HepG2 (cell line): ENCODE measurements around the gene HOXA11. TPM values are rescaled to one million over a fixed set of nuclear protein-coding genes. Genes with fewer than 3 reads are reported as not detected.

Experiments used
- ATAC-seq: fragments of 200-7000 bp; cut with Tn5 transposase; 3 replicates; pipeline ENCODE4 v1.9.1; 2020; ENCODE audit warnings: mild to moderate bottlenecking, moderate library complexity
- BruUV-seq: library from RNA; stranded (reverse); fragments of 400-500 nt; replicated peaks from 2 replicates; lab custom pipeline; 2021; lab: Mats Ljungman, UMichigan
- CTCF ChIA-PET: fragments of 300-600 bp; formaldehyde crosslinking; extraction: SDS; loops from one replicate; lab custom pipeline; 2021; ENCODE audit warnings: low total read pairs, inconsistent platforms, low intra/inter-chr PET ratio; lab: Yijun Ruan, JAX
- POLR2A ChIA-PET: fragments of 350-600 bp; sonication (Branson Sonifier 250); formaldehyde crosslinking; loops from one replicate; lab custom pipeline; 2020; ENCODE audit warnings: antibody characterized with exemption, inconsistent platforms; lab: Yijun Ruan, JAX
- DNase-seq: peaks from one replicate; pipeline ENCODE4 v3.0.0-alpha.2; 2015; ENCODE audit warnings: low spot score
- FAIRE-seq: peaks from 3 replicates; lab custom pipeline; 2011; peaks lifted over from hg19 to GRCh38; lab: Jason Lieb, UNC
- H2AFZ ChIP-seq: one replicate; pipeline ENCODE4 v1.6.1; 2011; ENCODE audit warnings: low read length, inconsistent platforms
- H3K27ac ChIP-seq: fragments of 300-600 bp; 3 replicates; pipeline ENCODE4 v1.8.0; 2011; ENCODE audit warnings: mixed run types, mild to moderate bottlenecking, mixed read lengths, low read length, inconsistent platforms; ENCODE audit not compliant: insufficient read depth; ENCODE audit errors: extremely low read length
- H3K27me3 ChIP-seq, 2 experiments: fragments of 200-600 bp in 1 of 2; 2 replicates in 1 of 2; 3 replicates in 1 of 2; pipeline versions ENCODE4 v1.6.0 to v1.8.0; 2011; ENCODE audit warnings: low read length in 2 of 2, mild to moderate bottlenecking in 2 of 2, moderate library complexity in 2 of 2, inconsistent platforms in 1 of 2; ENCODE audit not compliant: insufficient read depth in 2 of 2, control insufficient read depth in 1 of 2
- H3K36me3 ChIP-seq, 2 experiments: fragments of 200-600 bp in 1 of 2; replicated peaks in 1 of 2; 2 replicates in 1 of 2; 3 replicates in 1 of 2; pipeline versions ENCODE4 v1.5.1 to v1.8.0; 2011; ENCODE audit warnings: low read length in 2 of 2, inconsistent platforms in 1 of 2; ENCODE audit not compliant: insufficient read depth in 2 of 2, control insufficient read depth in 1 of 2
- H3K4me1 ChIP-seq: 2 replicates; pipeline ENCODE4 v1.5.1; 2012; ENCODE audit warnings: low read length, inconsistent platforms; ENCODE audit not compliant: insufficient read depth
- H3K4me2 ChIP-seq: 2 replicates; pipeline ENCODE4 v1.6.0; 2011; ENCODE audit warnings: low read depth, low read length, inconsistent platforms
- H3K4me3 ChIP-seq, 3 experiments: fragments of 200-600 bp in 1 of 3; sonication (generic), shearing (Covaris generic) in 1 of 3; replicated peaks in 1 of 3; 2 replicates each; pipeline ENCODE4 v1.5.1; 2011 to 2016; ENCODE audit warnings: low read length in 3 of 3, inconsistent platforms in 2 of 3, low read depth in 2 of 3, mild to moderate bottlenecking in 2 of 3, control low read depth in 1 of 3, mixed read lengths in 1 of 3; ENCODE audit not compliant: insufficient read depth in 1 of 3
- H3K79me2 ChIP-seq: one replicate; pipeline ENCODE4 v1.6.1; 2011; ENCODE audit warnings: low read length, inconsistent platforms; ENCODE audit not compliant: insufficient read depth
- H3K9ac ChIP-seq: 2 replicates; pipeline ENCODE4 v1.6.0; 2011; ENCODE audit warnings: mild to moderate bottlenecking, low read depth, low read length, inconsistent platforms; ENCODE audit not compliant: insufficient read depth
- H3K9me3 ChIP-seq: 2 replicates; pipeline ENCODE4 v1.5.1; 2012; ENCODE audit warnings: mild to moderate bottlenecking, low read length
- H4K20me1 ChIP-seq: 2 replicates; pipeline ENCODE4 v1.6.0; 2011; ENCODE audit warnings: inconsistent platforms, mild to moderate bottlenecking, low read length, moderate library complexity; ENCODE audit not compliant: insufficient read depth
- FUBP1 ChIP-seq: sonication (generic); formaldehyde crosslinking; IDR thresholded peaks from 2 replicates; pipeline ENCODE4 v1.5.1; 2020; ENCODE audit warnings: missing genetic modification reagents, mild to moderate bottlenecking, borderline replicate concordance
- HMG20A ChIP-seq: IDR thresholded peaks from 2 replicates; pipeline ENCODE4 v1.6.1; 2016; ENCODE audit warnings: borderline replicate concordance
- MYNN ChIP-seq: sonication (generic); formaldehyde crosslinking; IDR thresholded peaks from 2 replicates; pipeline ENCODE4 v1.4.0; 2020; ENCODE audit warnings: mild to moderate bottlenecking, low read depth, missing genetic modification reagents
- PHF21A ChIP-seq: sonication (generic); formaldehyde crosslinking; IDR thresholded peaks from 2 replicates; pipeline ENCODE4 v1.5.0; 2020; ENCODE audit warnings: mild to moderate bottlenecking, missing genetic modification reagents
- SMC3 ChIP-seq: IDR thresholded peaks from 2 replicates; pipeline ENCODE4 v1.6.1; 2011; ENCODE audit warnings: low read length, improper control_type of control experiment
- ZFP91 ChIP-seq: sonication (generic); formaldehyde crosslinking; IDR thresholded peaks from 2 replicates; pipeline ENCODE4 v1.9.0; 2022; ENCODE audit warnings: missing genetic modification reagents, mild to moderate bottlenecking, borderline replicate concordance
- ZNF136 ChIP-seq: sonication (generic); formaldehyde crosslinking; IDR thresholded peaks from 2 replicates; pipeline ENCODE4 v1.8.1; 2022; ENCODE audit warnings: low read depth, mild to moderate bottlenecking, moderate library complexity, missing genetic modification reagents
- WGBS: methylation state at CpG from one replicate; pipeline ENCODE4 v1.1.6; 2017; ENCODE audit warnings: low lambda C conversion rate; 5-methylcytosine and 5-hydroxymethylcytosine counted together
- in situ Hi-C: cut with HindIII; loops from 2 replicates; pipeline ENCODE4 v1.10.0; 2017; ENCODE audit warnings: low pct_unique_long_range_greater_than_20kb; ENCODE audit not compliant: extremely low pct_ligation_motif_present
- intact Hi-C: fragments of 100-400 bp; cut with micrococcal nuclease; formaldehyde crosslinking; loops from one replicate; pipeline ENCODE4 v1.10.0; 2022; ENCODE audit not compliant: unreplicated experiment
- polyA plus RNA-seq, 8 experiments: library from polyadenylated mRNA; depleted of rRNA in 3 of 8; stranded (reverse) in 7 of 8; unstranded in 1 of 8; fragments of >200 nt; fragmentation: Illumina TruSeq in 4 of 8; extraction: Trizol in 4 of 8; gene quantifications; 2 replicates each; pipeline versions ENCODE4 v1.2.1 to v1.2.3, GENCODE V29; 2011 to 2016; ENCODE audit warnings: low read depth in 4 of 8, missing spikeins in 1 of 8, mixed read lengths in 1 of 8; ENCODE audit not compliant: insufficient read depth in 1 of 8
- total RNA-seq, 5 experiments: library from RNA; depleted of rRNA; stranded (reverse); fragments of >200 nt; fragmentation: Illumina TruSeq; extraction: Trizol; gene quantifications; 2 replicates each; pipeline ENCODE4 v1.2.3, GENCODE V29; 2016; ENCODE audit warnings: low read depth in 1 of 5
- TF ChIP-seq, protein P1 (sequence below), 2 experiments: fragments of 450-650 bp in 1 of 2; sonication (generic) in 1 of 2; formaldehyde crosslinking in 1 of 2; IDR thresholded peaks; 2 replicates each; pipeline versions ENCODE4 v1.6.1 to v1.8.0; 2016 to 2022; ENCODE audit warnings: antibody characterized with exemption in 1 of 2, mild to moderate bottlenecking in 1 of 2, missing genetic modification reagents in 1 of 2

Gene HOXA11
- total and polyA plus RNA-seq, 2 of the 13 experiments (the other 11 are each of a cell fraction or from before 2014, with no cell fraction given) = not detected

DNA sequence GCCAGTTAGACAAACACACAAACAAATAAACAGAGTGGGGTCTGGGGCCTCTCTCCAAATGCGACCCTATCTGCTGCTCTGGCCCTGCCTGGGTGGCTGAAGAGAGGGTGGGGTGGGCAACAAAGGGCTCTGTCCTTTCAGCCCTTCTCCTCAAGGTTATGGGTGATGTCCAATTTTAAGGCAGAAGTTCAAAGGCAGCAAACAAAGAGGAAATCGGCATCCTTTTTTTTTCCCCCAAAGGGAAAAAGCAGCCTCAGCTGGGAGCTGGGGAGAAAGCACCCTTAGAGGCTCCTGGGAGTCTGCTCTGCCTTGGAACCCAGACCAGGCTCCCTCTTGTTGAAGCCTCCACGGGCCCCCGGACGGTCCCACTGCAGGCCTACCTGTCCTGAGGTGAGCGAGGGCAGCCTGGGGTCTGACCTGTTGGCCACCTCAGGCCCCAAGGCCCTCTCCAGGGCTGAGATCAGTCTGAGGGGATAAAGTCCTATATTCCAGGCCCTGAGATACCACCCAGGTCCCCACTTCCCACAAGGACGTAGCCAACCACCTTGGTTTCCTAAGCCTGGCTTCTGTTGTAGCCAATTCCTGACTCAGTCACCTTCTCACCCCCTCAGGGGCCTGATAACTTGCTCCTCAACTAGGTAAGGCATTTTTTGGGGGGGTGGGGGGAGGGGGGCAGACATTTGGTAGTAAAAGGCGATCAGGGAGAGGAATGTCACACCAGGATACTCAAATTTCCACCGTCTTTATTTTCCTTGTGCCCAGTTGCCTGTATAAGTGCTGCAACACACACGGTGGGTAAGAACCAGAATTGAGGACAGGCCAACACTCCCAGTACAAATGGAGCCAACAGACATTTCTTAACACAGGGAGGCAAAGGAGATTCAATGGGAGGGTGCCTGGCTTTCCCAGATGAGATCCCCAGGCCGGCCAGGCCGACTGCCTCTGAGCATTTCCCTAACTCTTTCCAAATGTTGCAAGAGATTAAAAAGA, 4.3 kb downstream of the HOXA11 start:
- Histone ChIP-seq H3K4me2 (peak overlapping the region; percentile 83; the same call in 1 of the 2 replicates), H3K27ac (no peak overlapping the region), H4K20me1 (peaks cover 6% of the 10 kb centered on the region; the same call in 1 of the 2 replicates), H3K9ac (no peak overlapping the region), H2AFZ (no peak overlapping the region), H3K4me1 (peaks cover 38% of the 10 kb centered on the region), H3K4me3 (peak overlapping the region in 2 of 3 experiments; percentile 40 to 62; a peak in 2 of 6 replicates), H3K27me3 (peaks cover 23 to 88% of the 10 kb centered on the region in 2 experiments), H3K9me3 (no peaks in the 10 kb centered on the region), H3K36me3 (no peaks in the 10 kb centered on the region), H3K79me2 (no peaks in the 10 kb centered on the region)
- ChIA-PET POLR2A (no interaction called here), CTCF (no interaction called here)
- ATAC-seq = no peak
- WGBS = 66% methylated on average over 12 of the region's 12 CpGs
- no peak for DNase-seq
- no peak for FAIRE-seq
- in situ Hi-C loops = no loop called here
- intact Hi-C loops = no loop called here
- no TSS peak for BruUV-seq
- TF ChIP-seq HMG20A (CRISPR knock-in tag) (no peak), PHF21A (CRISPR knock-in tag) (no peak), FUBP1 (CRISPR knock-in tag) (no peak), ZFP91 (CRISPR knock-in tag) (no peak), MYNN (no peak), SMC3 (no peak), ZNF136 (CRISPR knock-in tag) (no peak)
- TF ChIP-seq, protein P1, sequence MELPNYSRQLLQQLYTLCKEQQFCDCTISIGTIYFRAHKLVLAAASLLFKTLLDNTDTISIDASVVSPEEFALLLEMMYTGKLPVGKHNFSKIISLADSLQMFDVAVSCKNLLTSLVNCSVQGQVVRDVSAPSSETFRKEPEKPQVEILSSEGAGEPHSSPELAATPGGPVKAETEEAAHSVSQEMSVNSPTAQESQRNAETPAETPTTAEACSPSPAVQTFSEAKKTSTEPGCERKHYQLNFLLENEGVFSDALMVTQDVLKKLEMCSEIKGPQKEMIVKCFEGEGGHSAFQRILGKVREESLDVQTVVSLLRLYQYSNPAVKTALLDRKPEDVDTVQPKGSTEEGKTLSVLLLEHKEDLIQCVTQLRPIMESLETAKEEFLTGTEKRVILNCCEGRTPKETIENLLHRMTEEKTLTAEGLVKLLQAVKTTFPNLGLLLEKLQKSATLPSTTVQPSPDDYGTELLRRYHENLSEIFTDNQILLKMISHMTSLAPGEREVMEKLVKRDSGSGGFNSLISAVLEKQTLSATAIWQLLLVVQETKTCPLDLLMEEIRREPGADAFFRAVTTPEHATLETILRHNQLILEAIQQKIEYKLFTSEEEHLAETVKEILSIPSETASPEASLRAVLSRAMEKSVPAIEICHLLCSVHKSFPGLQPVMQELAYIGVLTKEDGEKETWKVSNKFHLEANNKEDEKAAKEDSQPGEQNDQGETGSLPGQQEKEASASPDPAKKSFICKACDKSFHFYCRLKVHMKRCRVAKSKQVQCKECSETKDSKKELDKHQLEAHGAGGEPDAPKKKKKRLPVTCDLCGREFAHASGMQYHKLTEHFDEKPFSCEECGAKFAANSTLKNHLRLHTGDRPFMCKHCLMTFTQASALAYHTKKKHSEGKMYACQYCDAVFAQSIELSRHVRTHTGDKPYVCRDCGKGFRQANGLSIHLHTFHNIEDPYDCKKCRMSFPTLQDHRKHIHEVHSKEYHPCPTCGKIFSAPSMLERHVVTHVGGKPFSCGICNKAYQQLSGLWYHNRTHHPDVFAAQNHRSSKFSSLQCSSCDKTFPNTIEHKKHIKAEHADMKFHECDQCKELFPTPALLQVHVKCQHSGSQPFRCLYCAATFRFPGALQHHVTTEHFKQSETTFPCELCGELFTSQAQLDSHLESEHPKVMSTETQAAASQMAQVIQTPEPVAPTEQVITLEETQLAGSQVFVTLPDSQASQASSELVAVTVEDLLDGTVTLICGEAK (IDR thresholded peaks at IDR 0.05) = no peak
- TF ChIP-seq, protein P1 (CRISPR knock-in tag; IDR thresholded peaks at IDR 0.05) = no peak
